Activated naive CD4-positive, alpha-beta T cell treated with anti-CD3 and anti-CD28 coated beads, Interleukin-2, amount 50 U/mL, for 24 hours (primary cell): ENCODE data around the gene DYSF.

Source experiments
- H3K27ac Mint-ChIP-seq: one replicate; pipeline ENCODE4 v1.8.0; 2021; ENCODE audit warnings: mild to moderate bottlenecking, mixed read lengths
- H3K27me3 Mint-ChIP-seq: one replicate; pipeline ENCODE4 v1.8.0; 2021; ENCODE audit warnings: mixed read lengths
- H3K36me3 Mint-ChIP-seq: one replicate; pipeline ENCODE4 v1.8.0; 2021; ENCODE audit warnings: mixed read lengths
- H3K4me1 Mint-ChIP-seq: one replicate; pipeline ENCODE4 v1.8.0; 2021; ENCODE audit warnings: mixed read lengths
- H3K4me3 Mint-ChIP-seq: one replicate; pipeline ENCODE4 v1.8.0; 2021; ENCODE audit warnings: mild to moderate bottlenecking, mixed read lengths
- H3K9me3 Mint-ChIP-seq: one replicate; pipeline ENCODE4 v1.8.0; 2021; ENCODE audit warnings: mixed read lengths

The DYSF gene

DNA sequence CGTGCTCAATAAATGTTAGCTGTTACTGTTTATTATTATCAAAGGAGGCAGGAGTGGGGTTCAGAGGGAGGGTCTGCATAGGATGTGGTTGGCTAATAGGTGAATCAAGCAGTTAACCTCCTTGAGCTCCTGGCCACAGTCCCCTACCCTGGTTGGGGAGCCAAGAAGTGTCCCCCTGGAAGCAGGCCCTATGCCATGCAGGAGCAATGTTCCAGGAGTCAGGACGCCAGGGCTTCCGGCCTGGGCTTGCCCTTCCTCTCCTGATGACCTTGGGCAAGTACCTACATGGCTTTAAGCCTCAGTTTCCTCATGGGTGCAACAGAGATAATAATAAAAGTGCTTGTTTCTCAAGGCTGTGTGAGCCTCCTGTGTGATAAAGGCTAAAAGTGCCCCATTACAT is 84.9 kb downstream of the DYSF start:
- no peak overlapping the region for H3K4me3 Mint-ChIP-seq
- H3K9me3 Mint-ChIP-seq: no peaks in the 10 kb centered on the region
- no peak overlapping the region for H3K27ac Mint-ChIP-seq

DNA sequence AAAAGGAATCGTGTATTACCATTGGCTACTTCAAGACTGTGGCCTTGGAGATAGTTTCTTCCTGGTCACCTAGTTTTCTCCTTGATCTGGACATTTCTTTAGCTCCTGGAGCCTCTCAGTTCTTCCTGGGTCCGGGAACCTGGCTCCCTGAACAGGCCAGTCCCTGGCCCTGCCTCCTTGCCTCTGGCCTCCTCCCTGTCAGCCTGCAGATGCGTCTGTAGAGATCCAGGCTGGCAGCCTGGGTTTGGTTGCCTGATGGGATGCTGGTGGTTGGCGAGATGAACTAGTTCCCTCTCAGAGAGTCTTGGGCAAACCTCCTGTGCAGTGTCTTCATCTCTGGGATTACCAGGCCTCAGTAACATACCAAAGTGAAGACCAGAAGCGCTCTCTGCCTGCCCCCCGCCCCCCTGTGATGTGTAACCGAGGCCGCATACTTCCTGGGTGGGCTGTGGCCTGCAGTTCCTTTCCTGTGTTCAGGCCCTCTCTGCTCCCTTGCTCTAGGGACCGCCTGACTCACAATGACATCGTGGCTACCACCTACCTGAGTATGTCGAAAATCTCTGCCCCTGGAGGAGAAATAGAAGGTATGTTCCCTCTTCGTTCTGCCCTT is 85.4 kb downstream of the DYSF start:
- H3K36me3 Mint-ChIP-seq: no peaks in the 10 kb centered on the region
- H3K27ac Mint-ChIP-seq: no peak overlapping the region
- no peaks in the 10 kb centered on the region for H3K4me1 Mint-ChIP-seq
- H3K27me3 Mint-ChIP-seq: peaks cover 2% of the 10 kb centered on the region
- H3K4me3 Mint-ChIP-seq: no peak overlapping the region
- H3K9me3 Mint-ChIP-seq: no peaks in the 10 kb centered on the region

More for the DNA sequence above, 84.9 kb downstream of the DYSF start:
- no peaks in the 10 kb centered on the region for H3K36me3 Mint-ChIP-seq
- H3K27me3 Mint-ChIP-seq: peaks cover 4% of the 10 kb centered on the region
- H3K4me1 Mint-ChIP-seq: no peaks in the 10 kb centered on the region

GRCh38 chr2:71540818-71541217 is 87.5 kb downstream of the DYSF start:
- Mint-ChIP-seq H3K4me1 (peaks cover 10% of the 10 kb centered on the region), H3K36me3 (no peaks in the 10 kb centered on the region), H3K27ac (no peak overlapping the region), H3K9me3 (no peaks in the 10 kb centered on the region), H3K27me3 (peaks cover 7% of the 10 kb centered on the region), H3K4me3 (no peak overlapping the region)

DNA sequence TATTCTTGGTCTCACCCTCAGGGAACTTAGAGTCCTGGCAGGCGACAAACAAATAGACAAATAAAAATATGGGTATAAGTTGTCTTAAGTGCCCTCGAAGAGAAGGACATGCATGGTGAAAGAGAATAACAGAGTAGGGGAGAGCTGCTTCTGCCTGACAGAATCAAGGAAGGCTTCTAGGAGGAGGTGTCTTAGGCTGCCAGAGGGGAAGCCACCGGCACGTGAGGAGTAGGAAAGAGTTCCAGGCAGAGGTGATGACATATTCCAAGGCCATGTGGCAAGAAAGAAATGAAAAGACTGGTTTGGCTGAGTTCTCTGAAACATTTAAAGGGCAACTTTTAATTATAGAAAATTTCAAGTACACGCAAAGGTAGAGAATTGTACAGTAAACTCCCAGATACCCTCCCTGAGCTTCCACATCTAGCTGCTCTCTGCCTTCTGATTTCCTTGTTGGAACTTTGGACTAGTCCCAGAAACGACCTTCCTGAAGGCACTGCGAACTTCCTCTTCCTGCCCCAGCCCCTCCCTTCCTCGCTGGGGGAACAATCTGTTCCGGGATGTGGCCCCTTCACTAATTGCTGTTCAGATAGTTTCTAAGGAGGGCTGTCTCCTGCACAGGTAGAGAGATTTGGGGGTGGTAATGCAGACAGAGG is 91.7 kb downstream of the DYSF start:
- Mint-ChIP-seq H3K36me3 (no peaks in the 10 kb centered on the region), H3K9me3 (no peaks in the 10 kb centered on the region), H3K4me1 (peaks cover 11% of the 10 kb centered on the region), H3K27ac (no peak overlapping the region), H3K4me3 (peak overlapping the region; percentile 61), H3K27me3 (peaks cover 7% of the 10 kb centered on the region)

DNA sequence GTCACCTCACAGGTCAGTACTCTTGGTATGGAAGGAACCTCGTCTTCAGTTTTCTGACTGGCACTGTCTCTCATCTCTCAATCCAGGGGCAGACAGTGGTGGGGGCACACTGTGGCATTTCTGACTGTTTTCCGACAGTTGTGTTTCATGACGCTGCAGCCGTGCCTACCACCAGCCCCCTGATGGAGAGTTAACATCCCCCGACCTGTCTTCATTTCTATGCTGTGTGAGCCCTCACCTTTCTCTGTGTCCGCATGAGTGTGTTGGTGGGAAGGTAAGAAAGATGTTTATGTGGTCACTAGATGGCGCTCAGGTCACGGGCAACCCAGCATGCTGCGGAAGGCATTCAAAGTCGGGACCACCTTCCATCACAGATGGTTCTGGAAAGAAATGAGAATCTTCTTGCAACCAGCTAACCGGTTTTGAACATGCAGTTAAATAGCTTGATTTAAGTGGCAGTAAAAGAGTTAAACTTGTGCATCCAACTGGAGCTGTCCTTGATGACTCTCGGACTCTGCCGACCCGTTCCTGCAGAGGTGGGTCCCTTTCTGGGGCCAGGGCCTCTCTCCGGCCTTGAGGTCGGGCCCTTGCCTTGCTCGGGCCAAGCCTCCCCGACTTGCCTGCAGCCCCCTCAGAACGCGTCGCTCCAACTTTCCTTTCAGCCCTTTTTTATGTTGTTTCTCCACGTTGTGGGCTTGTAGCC is 92.4 kb downstream of the DYSF start:
- H3K27me3 Mint-ChIP-seq: peaks cover 7% of the 10 kb centered on the region
- H3K4me3 Mint-ChIP-seq: peak overlapping the region; percentile 61
- no peaks in the 10 kb centered on the region for H3K36me3 Mint-ChIP-seq
- H3K9me3 Mint-ChIP-seq: no peaks in the 10 kb centered on the region
- no peak overlapping the region for H3K27ac Mint-ChIP-seq
- H3K4me1 Mint-ChIP-seq: peaks cover 11% of the 10 kb centered on the region

DNA sequence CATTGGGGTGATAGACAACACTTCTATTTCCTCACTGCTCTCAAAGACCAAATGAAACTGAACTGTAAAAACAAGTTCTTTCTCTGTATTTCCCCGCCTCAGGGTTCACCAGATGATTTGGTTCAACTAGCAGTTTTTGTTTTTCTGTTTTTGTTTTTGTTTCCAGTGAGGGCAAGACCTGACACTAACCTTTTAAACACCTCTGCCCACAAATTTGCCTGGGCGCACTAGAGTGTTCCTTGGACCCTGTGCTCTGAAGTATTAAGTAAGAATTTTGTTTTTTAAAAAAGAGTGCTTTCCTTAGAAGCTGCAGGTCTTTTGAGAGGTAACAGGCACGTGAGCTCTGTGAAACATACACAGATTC is 92.9 kb downstream of the DYSF start:
- peaks cover 7% of the 10 kb centered on the region for H3K27me3 Mint-ChIP-seq
- no peak overlapping the region for H3K4me3 Mint-ChIP-seq
- no peaks in the 10 kb centered on the region for H3K9me3 Mint-ChIP-seq
- no peaks in the 10 kb centered on the region for H3K36me3 Mint-ChIP-seq
- H3K27ac Mint-ChIP-seq: no peak overlapping the region
- peaks cover 11% of the 10 kb centered on the region for H3K4me1 Mint-ChIP-seq

GRCh38 chr2:71546777-71547281 is 93.5 kb downstream of the DYSF start:
- Mint-ChIP-seq H3K9me3 (no peaks in the 10 kb centered on the region), H3K4me3 (no peak overlapping the region), H3K4me1 (peaks cover 11% of the 10 kb centered on the region), H3K36me3 (no peaks in the 10 kb centered on the region), H3K27ac (no peak overlapping the region), H3K27me3 (peaks cover 7% of the 10 kb centered on the region)

DNA sequence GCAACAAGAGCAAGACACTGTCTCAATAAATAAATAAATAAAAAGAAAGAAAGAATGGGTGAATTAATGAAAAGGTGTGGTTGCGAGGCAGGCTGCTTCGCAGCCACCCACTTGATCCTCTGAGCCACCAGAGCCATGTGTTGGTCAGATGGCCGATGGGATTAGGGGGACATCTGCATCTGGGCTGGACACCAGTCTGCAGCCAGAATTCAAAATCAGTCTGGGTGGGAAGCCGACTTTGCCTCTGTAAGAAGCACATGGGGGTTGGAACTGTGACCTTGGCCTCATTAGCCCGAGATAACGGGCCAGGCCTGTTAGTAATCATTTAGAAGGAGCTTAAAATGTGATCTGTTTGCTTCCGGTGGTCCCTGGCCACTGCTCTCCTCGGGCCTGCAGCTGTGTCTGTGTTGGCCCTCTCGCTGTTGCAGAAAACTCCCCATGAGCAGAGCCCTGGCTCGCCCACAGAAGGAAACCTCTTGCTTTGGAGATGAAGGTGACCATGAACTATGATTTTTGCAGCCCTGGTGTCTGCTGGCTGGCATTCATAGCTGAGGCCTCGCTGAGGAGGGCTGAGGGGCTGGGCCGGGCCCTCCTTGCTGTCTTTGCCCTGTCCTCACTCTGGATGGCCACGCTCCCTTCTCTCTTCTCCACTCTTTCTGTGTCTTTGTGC is 94.4 kb downstream of the DYSF start:
- Mint-ChIP-seq H3K27ac (no peak overlapping the region), H3K9me3 (no peaks in the 10 kb centered on the region), H3K27me3 (peaks cover 7% of the 10 kb centered on the region), H3K4me1 (peaks cover 11% of the 10 kb centered on the region), H3K36me3 (no peaks in the 10 kb centered on the region), H3K4me3 (no peak overlapping the region)

GRCh38 chr2:71548646-71549425 is 95.5 kb downstream of the DYSF start:
- Mint-ChIP-seq H3K4me3 (no peak overlapping the region), H3K4me1 (peaks cover 11% of the 10 kb centered on the region), H3K9me3 (no peaks in the 10 kb centered on the region), H3K27ac (no peak overlapping the region), H3K27me3 (peaks cover 7% of the 10 kb centered on the region), H3K36me3 (no peaks in the 10 kb centered on the region)

DNA sequence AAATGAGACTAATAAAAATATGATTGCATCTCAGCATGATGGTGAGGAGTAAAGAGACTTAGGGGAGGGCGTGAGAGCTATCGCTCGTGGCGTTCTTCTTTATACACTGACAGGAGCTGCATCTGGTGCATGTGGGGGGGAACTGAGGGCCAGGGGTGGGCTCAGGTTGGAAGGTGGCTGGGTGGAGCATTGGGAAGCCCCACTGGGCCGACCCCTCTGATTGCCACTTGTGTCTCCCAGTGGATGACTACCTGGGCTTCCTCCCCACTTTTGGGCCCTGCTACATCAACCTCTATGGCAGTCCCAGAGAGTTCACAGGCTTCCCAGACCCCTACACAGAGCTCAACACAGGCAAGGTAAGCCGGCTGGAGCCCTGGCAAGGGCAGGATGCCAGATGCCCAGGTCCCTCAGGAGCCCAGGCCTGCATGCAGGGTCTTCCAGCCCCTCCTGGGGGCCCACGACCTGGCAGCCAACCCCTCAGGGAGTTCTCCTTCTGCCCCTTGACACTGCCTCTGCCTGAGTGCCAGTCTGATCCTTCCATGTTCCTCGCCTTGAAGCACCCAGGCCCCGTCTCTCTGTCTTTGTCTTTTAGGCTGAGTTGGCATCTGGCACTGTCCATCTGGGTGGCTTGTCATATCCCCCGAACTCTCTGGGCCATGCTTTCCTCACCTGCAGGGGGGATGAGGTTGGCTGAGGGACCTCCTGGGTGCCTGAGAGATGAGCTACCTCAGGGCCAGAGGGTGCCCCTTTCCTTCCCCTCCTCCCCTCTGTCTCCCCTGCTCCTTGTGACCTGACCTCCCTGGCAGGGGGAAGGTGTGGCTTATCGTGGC is 97.7 kb downstream of the DYSF start:
- Mint-ChIP-seq H3K4me3 (no peak overlapping the region), H3K9me3 (no peaks in the 10 kb centered on the region)

DNA sequence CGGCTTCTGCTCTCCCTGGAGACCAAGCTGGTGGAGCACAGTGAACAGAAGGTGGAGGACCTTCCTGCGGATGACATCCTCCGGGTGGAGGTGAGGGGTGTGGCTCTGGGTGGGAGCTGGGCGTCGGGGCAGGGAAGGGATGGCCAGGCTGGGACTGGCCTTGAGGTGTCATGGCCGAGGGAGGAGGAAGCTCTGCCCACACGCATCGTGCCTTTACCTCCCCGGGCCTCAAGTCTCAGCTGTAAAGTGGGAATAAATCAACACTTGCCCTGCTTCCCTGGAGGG is 98.2 kb downstream of the DYSF start:
- Mint-ChIP-seq H3K27me3 (no peaks in the 10 kb centered on the region), H3K27ac (no peak overlapping the region), H3K4me1 (no peaks in the 10 kb centered on the region), H3K9me3 (no peaks in the 10 kb centered on the region), H3K4me3 (no peak overlapping the region), H3K36me3 (no peaks in the 10 kb centered on the region)

More for the DNA sequence above, 97.7 kb downstream of the DYSF start:
- Mint-ChIP-seq H3K36me3 (no peaks in the 10 kb centered on the region), H3K4me1 (no peaks in the 10 kb centered on the region), H3K27ac (no peak overlapping the region), H3K27me3 (no peaks in the 10 kb centered on the region)

DNA sequence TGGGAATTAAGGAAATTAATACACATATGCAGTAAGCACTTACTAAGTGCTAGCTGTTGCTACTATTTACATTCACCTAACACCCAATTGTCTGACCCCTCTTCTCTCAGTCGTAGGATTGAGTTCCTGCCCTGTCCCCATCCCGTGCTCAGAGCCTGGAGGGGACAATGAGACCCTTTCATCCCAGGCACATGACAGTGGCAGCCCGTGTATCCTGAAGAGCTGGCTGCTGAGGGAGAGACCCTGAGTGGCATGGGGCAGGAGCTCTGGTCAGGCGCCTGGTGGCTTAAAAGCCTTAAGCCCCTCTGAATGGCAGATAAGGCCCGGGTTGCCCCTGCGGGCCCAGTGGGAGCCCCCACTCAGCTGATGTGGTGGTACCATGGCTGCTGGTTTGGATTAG is 99.0 kb downstream of the DYSF start:
- no peaks in the 10 kb centered on the region for H3K36me3 Mint-ChIP-seq
- H3K9me3 Mint-ChIP-seq: no peaks in the 10 kb centered on the region
- no peaks in the 10 kb centered on the region for H3K4me1 Mint-ChIP-seq
- H3K27me3 Mint-ChIP-seq: no peaks in the 10 kb centered on the region
- H3K27ac Mint-ChIP-seq: no peak overlapping the region
- no peak overlapping the region for H3K4me3 Mint-ChIP-seq

DNA sequence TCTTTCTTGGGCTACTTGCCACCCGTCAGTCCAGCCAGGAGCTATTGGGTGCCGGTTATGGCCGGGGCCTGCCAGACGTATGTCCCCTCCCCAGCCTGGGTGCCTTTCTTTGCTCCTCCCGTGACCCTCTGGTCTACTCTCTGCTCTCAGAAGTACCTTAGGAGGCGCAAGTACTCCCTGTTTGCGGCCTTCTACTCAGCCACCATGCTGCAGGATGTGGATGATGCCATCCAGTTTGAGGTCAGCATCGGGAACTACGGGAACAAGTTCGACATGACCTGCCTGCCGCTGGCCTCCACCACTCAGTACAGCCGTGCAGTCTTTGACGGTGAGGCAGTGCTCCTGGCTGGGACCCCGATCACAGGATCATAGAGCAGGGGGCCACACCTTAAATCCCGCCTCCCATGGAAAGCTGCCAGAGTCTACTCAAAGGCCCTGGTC is 99.5 kb downstream of the DYSF start:
- H3K36me3 Mint-ChIP-seq: no peaks in the 10 kb centered on the region
- no peaks in the 10 kb centered on the region for H3K4me1 Mint-ChIP-seq
- no peak overlapping the region for H3K4me3 Mint-ChIP-seq
- H3K9me3 Mint-ChIP-seq: no peaks in the 10 kb centered on the region
- no peaks in the 10 kb centered on the region for H3K27me3 Mint-ChIP-seq
- H3K27ac Mint-ChIP-seq: no peak overlapping the region

- H3K27me3 Mint-ChIP-seq: no peaks in the 10 kb centered on the region
- H3K27ac Mint-ChIP-seq: no peak overlapping the region
- no peaks in the 10 kb centered on the region for H3K4me1 Mint-ChIP-seq
Measured at GRCh38 chr2:71554028-71554705, 100.8 kb downstream of the DYSF start.

More at GRCh38 chr2:71554028-71554705, 100.8 kb downstream of the DYSF start:
- Mint-ChIP-seq H3K4me3 (no peak overlapping the region), H3K9me3 (no peaks in the 10 kb centered on the region), H3K36me3 (no peaks in the 10 kb centered on the region)
